Activated T-cell treated with anti-CD3 and anti-CD28 coated beads for 4 hours (primary cell): ENCODE measurements around the gene SYNC.

Source experiments
- DNase-seq: peaks from one replicate; pipeline ENCODE4 v3.0.0-alpha.2; 2020

Gene SYNC

DNA sequence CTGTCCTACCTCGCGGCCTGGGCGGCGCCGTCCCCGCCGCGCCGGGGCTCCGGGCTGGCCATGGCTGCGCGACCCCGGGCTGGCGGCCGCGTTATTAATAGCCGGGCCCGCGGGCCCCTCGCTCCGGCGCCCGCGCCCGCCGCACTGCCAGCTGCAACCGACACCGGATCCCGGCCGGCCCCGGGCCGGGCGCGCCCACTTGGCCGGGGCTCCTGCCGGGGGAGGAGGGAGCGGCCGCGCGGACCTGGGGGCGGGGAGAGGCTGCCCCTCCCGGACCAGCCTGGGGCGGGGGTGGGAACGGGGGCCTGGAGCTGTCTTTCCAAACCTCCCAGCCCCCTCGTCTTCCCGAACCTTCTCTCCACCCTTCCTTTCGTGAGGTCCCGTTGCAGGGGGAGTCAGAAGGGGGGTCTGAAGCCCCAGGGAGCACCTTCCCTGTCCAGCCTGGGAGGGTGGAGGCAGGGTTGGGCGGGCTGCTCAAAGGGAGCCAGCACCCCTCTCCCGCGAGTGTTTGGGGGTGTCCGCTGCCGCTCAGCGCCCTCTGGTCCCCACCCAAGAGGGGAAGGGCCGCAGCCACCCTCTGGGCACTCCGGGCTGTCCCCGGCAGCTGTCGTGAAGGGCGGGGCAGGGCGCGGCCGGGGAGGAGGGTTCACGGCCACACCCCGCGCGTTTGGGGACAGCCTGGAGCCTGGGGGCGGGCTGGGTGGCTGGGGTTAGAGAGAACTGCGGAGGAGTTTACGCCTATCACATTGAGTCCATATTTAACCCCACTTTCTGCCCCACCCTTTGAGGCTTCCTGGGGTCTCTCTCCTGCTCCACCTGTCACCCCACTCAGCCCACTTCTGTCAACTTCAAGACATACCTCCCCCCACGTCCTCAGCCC, at the start of gene SYNC:
Gene SYNC (minus strand): TSS at position 172 of the 880 bp plus-strand sequence. CDS start 110 bp downstream, at position 62.
- no peak for DNase-seq

DNA sequence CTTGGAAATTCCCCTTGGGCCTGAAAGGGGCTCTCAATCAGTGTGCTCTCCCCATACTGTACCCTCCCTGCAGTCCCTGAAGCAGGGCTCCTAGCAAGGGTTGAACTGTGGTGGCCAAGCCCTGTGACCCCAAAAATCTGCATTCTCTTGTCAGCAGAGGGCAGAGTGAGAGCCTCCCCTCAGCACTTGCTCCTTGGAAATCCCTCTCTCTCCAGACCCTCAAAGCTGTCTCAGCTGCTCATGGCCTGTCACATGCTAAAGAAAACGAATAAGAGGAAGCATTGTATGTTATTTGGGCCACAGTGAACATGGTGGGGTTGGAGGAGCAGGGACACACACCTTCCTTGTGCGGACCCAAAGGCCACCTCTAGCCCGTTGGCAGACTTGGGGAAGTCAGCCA, 47.2 kb upstream of the SYNC start:
- DNase-seq = no peak

DNA sequence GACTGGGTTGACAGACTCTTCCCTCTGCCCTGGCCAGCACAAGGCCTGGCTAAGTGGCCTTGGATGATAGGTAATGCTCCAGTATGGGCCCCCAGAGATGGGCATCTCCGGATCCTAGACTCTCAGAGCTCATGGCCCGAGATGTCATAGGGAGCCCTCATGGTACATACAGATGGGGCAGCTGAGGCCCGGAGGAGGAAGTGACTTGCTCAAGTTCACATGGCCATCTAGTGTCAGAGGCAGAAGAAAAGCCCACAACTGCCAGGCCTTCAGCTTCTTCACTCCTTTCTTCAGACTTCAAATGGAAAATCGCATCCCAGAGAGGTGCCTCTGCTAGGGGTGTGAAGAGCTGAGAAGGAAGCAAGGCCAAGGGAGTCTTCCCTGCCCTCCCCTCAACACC, 46.8 kb upstream of the SYNC start:
- no peak for DNase-seq

DNA sequence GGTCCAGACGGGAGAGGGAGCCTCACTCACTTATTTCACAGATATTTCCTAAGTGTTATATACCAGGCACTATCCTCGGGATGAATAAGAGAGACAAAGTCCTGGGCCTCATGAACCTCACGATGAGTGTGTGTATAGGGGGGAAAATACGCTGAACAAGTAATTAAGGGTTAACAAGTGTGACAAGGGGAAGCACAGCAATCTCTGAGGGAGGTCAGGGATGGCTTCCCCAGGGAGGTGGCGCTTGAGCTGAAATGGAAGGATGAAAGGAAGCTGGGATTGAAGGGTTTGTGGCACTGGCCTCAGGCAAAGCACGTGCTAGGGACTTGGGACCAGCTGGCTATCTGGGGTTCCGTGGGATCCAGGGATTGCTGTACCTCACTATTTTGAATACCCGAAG, 46.4 kb upstream of the SYNC start:
- DNase-seq = no peak

DNA sequence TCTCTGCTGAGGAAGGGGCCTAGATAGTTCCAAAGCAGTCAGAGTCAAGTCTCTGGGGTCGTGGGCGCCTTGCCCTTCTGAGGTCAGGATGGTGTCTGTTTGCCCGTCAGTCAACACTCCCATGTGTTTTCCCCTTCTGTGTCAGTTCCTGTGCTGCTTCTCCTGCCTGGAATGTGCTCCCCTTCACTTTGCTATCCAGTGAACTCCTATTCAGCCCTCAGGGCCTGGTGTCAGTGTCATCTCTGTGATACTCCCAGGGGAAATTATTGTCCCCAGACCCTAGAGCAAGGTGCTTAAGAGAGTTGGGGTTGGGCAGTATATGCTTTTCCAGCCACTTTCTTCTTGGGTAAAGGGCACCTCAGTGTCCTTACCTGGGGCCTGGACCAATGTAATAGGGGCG, 45.8 kb upstream of the SYNC start:
- no peak for DNase-seq

DNA sequence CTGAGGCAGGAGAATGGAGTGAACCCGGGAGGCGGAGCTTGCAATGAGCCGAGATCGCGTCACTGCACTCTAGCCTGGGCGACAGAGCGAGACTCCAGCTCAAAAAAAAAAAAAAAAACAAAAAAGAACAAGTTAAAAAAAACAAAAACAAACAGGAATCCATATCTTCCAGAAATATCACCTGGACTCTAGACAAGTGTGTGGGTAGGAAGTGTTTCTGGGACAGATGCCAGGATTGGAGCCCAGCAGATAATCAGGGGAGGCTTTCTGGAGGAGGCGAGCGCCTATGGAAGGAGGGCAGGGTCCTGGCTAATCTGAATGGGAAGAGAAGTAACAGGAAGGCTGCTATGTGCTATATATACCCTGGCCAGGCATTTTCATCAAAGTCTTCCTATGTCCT, 43.6 kb upstream of the SYNC start:
- no peak for DNase-seq

DNA sequence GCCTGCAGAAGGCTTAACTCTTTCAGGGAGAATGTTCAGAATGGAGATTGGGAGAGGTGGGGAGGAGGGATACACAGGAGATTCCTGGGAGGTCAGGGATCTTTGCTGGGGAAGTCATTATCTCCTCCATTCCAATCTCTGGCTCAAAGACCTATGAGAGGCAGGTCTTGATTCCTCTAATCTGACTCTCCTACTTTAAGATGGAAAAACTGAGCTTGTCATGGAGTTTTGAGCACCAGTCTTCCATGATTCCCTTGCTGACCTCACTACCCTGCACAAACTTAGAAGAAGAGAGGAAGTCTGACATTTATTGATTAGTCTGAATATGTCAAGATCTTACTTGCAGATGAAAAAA, 41.5 kb upstream of the SYNC start:
- no peak for DNase-seq

DNA sequence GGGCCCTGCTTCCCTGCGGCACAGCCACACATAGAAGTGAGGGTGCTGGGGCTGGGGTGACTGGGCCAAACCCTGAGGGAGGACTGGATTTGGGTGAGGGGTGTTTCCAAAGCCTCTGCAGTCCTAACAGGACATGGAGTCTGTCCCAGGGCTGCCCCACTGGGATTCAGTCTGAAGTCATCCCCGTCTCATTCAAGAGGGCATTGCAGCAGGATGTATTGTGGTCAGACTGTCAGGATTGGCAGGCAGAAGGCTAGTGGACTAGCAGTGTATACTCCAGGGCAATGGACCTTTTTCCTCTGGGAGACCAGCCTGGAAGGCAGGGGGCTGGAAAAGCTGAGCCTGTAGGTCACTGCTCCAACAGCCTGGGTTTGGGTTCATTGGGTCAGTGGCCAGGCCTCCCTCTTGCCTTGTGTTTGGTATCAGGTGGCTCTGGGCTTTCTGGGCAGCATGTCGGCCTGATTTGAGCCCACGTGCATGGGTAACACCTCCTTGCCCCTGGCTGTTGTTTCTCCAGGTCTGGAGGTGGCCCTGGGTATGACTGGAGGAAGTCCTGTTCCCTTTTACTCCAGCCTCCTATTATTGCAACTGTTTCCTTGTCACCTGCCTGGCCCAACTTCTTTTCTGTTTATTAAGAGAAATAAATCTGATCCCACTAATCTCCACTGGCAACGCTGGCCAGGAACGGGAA, 41.0 kb upstream of the SYNC start:
- DNase-seq = no peak

DNA sequence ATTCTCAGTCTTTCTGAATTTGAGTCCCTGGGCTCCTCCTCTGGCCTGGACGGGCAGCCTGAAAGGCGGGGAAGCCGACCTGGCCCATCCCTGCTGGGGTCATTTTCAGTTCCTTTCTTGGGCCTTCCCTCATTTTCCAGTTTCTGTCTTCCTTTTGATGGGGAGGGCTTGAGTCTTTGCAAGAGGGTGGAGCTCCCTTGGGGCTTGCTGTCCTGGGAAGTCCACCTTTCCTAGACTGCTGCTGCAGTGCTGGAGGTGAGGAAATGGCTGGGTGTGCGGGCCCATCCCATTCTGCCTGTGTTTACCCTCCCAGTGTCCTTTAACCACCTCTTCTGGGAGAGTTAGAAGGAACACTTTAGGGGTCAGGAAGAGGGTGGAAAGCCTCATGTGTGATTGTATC, 40.4 kb upstream of the SYNC start:
- DNase-seq = no peak

DNA sequence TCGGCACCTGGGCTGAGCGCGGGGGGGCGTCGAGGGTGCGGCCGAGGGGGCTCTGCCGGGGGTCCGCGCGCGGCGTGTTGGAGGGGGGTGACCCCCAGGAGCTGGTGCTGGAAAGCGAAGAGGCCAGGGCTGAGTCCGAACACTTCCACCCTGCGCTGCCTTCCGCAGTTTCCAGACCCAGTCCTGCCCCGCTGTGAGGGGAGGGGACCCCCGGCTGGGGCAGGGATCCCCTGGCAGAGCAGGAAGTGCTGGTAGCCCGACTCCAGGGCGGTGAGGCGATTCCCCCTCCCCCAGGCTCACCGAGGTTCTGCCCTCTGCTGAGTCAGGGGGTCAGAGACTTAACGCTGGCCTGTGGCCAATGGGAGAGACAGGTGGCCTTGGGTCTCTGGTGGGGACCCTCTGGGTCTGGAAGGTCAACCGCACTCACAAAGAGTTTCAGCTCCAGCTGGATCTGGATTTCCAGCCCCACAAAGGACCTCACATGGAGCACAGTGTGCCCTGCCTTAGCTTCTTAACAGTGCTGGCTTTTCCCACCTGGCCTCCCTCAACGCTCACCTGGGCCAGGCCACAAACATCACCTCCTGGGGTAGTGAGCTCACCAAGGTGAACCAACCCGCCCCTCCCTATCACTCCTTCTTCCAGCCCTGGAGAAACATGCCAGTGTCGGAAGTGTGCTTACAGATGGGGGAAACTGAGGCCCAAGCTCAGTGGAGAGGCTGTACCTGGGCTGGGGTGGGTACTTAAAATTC, 39.8 kb upstream of the SYNC start:
- DNase-seq = no peak

DNA sequence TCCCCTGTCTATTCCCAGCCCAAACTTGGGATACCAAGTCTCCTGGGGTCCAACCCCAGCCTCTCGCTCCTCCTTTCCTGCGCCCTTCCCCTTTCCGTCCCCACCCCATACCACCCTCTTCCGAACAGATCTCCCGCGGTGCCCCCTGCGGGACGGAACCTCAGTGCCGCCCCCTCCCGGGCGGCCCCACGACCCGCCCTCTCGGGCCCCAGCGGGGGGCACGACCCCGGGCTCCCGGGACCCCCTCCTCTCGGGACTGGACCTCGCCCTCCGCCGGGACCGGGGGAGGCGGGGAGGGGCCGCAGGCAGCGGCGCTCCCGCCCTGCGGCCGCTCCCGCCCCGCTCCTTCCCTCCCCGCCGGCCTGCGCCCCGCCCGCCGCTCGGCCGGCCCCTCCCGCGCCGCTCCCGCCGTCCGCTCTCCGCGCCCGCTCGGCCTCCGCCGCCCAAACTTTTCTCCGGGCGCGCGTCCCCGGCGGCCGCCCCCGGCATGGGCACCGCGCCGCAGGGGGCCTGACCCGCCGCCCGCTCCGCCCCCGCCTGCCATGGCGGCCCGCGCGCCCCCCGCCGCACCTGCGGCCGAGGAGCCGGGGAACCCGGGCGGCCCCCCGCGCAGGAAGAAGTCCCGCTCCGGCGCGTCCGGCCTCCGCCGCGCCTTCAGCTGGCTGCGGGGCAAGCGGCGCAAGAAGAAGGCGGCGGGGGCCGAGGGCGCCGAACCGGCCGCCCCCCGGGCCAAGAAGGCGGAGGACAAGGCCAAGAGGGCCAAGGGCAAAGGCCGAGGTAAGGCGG, 39.0 kb upstream of the SYNC start:
- DNase-seq = no peak

DNA sequence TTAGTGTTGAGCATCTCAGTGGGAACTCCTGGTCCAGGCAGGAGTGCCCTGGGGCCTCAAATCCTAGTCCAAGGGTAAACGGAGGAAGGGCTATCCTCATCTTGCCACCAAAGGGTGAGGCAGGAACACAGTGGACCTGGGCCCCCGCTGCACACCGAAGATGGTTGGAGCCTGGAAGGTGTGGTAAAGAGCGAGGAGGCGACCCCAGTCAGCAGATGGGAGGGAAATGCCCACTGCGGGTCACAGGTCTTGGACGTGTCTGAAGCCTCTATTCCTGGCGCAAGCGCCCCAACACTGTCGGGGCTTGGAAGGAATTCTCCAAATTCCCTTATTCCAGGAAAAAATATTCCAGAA, 38.5 kb upstream of the SYNC start:
- DNase-seq = no peak

DNA sequence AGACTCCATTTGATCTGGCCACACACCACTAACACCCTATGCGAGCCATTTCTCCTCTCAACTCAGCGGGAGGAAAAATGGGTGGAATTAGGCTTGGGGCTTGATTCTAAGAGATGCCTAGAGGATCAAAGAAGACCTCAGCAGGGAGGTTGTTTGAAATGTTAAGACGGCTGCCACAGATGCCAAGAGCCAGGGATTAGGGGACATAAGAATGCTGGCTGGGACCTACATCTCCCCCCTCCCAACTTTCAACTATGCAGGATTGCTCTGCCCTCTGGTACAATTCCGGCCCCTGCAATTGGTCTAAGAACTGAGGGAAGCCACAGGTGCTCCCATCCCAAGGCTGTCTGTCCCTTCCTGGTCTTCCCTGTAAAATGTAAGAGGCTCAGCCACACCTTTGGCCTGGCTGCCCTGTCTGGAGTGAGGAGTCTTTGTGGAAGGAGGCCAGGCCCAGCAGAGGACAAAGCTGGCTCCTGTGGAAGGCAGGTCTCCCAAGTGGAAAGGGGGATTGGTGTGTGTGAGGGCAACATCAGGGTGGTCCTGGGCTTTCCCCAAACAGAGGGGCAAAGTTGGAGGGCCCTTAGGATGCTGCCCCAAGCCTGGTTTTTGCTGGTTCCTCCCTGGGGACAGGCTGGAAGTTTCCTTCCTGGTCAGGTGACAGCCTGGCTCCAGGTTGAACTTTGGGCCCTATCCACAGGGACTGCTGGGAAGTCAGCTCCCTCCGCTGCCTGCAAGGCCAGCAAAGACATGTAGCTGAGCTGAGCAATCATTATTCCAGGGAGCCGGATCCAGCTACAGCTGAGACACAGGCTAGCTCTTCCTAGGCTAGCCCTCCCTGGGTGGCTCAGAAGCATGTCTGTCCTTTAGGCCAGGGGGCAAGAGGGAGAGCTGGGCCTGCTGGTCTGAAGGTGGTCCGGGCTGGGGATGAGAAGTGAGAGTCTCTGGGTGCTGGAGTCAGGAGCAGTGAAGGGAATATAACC, 34.5 kb upstream of the SYNC start:
- no peak for DNase-seq

DNA sequence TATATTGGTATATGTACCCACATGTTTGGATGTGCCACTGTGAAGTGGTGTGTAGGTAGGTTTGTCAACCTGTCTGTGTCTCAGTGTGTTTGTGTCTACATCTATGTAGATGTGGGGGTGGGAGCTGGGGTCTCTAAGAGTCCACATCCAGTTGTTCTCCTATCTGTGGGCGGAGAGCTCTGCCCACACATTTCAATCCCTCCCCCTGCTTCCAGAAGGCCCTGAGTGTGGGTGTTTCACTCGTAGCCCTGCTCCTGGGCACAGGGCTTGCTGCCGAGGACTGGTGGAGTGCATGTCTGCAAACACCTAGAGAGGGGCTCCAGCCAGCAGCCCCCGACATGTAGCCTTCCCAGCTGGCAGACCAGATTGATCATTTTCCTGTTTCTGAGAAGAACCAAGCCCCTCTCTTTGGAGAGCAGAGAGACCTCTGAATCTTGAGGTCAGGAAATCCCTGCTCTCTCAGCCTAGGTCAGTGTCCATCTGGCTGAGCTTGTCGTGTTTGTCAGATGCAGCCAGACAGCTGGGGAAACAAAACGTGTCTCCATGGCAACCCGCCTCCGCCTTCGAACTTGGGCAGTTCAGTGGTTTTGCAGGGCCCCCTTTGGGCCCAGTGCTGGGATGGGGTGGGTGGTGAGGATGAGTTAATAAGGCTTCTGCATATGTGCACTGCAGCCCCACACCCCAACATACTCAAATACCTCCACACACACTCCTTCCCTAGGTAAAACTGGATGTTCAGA, 31.2 kb upstream of the SYNC start:
- no peak for DNase-seq

DNA sequence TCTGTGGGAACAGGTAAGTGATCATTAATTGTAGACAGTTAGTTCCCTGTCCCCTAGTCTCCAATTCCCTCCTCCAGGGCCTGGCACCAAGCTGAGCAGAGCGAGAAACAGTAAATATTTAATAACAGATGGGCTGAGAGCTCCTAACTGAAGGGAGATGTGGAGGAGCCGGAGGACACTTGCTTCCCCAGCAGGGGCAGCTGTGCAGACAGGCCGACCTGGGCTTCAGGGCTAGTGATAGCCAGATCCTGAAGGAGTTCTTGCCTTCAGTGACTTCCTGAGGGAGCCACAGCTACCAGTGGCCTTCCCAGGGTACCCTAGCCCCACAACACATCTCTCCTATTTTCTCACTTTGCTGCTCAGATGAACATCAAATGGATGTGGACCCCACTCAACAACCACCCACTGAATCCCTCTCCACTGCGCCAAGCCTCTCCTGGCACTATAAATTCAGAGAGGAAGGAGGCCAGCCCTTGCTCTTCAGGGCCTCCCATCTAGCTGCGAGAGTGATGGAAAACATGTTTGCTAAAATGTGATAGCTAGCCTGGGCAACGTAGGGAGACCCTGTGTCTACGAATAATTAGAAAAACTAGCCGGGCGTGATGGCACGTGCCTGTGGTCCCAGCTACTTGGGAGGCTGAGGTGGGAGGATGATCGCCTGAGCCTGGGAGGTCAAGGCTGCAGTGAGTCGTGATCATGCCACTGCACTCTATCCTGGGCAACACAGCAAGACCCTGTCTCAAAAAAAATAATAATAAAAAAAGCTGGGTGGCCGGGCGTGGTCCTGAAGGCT, 26.9 kb upstream of the SYNC start:
- DNase-seq = no peak

DNA sequence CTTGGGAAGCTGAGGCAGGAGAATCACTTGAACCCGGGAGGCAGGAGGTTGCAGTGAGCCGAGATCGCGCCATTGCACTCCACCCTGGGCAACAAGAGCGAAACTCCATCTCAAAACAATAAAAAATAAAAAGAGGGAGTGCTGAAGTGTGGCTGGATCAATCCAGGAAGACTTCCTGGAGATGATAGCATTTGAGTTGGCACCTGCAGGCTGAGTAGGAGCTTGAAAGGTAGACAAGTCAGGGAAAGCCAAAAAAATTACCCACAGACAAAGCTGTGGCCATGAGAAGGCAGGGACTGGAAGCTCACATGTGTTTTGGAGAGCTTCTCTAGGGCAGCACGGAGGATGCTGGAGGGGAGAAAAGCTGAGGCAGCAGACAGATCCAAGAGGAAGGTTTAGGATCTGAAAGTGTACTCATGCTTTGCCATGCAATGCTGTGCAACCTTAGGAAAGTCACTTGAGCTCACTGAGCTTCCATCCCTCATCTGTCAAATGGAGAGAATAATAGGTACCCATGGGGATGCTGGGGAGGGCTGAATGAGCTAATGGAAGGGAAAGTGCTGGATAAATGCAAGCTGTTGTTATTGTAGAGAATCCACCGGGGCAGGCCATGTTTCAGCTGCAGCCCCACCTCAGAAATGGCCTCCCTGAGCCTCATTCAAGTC, 26.0 kb upstream of the SYNC start:
- no peak for DNase-seq

DNA sequence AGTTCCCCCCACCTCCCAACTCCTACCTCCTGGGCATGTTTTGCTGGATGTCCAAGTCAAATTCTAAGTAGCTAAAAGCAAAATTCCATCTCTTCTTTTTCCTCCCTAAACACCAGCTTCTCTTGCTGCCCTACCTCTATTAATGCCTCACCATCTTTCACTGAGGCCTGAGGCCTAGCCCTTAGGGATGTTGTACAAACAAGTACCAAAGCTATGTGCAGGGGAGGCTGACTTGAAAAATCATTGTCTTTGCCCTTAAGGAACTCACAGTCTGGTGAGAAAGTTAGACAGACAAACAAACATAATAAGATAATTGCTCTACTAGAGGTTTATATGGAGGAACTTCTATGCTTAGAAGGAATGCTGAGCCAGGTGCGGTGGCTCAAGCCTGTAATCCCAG, 25.3 kb upstream of the SYNC start:
- DNase-seq = no peak

DNA sequence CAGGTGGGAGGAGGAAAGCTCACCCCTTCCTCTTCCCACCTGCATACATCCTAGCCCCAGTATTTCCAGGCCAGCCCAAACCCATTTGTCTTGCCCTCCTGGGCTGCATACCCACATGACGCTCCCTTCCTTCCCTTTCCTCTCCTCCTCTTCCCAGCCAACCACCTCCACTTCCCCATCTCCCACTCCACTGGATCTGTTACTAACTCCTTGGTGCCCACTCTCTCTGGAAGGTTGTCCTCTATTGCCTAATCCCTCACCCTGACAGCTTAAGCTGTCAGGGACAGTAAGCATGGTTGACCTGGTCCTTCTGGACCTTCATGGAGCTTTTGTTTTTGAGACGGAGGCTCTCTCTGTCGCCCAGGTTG, 23.0 kb upstream of the SYNC start:
- DNase-seq = no peak

DNA sequence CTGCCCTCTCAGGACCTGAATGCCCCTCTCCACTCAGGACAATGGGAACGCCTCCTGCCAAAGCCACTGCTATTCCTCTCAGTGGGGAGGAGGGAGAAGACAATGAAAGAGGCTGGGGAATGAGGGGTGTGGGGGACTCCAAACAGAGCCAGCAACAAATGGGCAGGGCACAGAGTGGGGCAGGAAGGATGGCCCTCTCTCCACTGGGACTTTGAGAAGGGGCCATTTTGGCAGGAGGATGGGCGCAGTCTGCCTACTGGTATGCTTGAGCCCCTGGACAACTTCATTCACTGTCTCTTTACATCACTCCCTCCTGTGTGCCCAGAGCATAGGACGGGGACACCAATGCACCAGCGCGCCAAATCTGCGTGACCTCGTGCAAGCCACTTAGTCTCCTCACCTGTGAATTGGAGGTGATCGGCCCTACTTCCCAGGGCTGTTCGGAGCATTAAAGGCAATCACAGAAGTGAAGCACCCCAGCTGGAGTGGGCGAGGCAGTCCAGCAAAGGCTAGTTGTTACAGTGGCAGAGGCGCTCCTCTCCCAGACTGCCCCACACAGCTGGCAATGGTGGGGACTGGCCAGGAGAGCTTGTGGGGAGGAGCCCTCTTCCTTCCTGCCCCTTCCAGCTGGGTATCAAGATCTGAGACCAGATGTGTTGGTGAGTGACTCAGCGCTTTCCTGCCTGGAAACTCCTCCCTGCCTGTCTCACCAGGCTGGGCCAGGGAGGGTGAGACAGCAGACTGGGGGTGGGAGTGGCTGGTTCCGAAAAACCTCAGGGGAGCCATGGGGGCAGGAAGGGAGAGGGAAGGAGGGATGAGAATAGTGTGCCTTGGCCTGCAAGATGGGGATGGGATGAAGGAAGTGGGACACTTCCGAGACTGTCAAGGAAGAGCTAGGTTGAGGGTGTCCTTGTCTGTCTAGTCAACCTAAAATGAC, 22.4 kb upstream of the SYNC start:
- no peak for DNase-seq
